ENCODE data around the gene ERLIN1.
"Not testable (repeated sequence)": the region's sequence is repeated elsewhere in the genome, so short reads cannot be mapped to it uniquely, and the experiment has no call there.

Gene ERLIN1

GRCh38 chr10:100131571-100131970 is 54.3 kb downstream of the ERLIN1 start:
- no peak for DNase-seq

DNA sequence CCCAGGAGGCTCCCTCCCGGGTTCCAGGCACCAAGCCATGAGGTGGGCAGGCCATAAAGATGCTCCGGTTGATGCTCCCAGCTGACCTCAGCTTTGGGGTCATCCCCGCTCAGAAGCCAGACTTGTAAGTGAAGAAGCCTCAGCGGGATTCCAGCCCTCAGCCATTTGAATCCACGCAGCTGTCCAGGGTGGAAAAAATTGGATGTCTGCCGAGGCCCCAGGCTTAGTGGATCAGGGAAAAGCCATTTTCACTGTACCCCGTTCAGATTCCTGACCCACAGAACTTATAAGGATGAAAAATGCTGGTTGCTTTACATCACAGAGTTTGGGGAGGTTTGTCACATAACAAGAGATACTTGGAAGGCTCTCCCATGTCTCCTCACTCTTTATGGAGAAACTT is 55.0 kb downstream of the ERLIN1 start:
- no peak for DNase-seq

DNA sequence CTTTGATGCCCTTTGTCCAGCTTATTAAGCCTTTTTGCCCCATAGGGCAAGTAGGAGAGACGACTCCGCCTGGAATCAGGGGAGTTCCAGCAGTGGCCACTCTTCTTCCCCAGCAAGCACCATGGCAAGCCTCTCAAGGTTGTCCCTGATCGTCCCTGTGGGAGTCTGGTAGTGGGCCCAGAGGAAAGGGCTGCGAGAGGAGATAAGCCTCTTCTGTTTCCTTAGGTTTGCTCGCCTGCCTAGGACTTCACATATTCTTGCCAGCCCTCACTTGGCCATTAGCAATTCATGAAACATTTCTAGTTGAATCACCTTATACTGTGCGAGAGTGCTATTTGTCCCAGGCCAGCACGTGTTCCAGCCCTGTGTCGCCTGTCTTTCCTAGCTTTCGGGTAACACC is 56.4 kb downstream of the ERLIN1 start:
- no peak for DNase-seq

- no peak for DNase-seq
Observed at GRCh38 chr10:100128951-100129350, 56.9 kb downstream of the ERLIN1 start.

DNA sequence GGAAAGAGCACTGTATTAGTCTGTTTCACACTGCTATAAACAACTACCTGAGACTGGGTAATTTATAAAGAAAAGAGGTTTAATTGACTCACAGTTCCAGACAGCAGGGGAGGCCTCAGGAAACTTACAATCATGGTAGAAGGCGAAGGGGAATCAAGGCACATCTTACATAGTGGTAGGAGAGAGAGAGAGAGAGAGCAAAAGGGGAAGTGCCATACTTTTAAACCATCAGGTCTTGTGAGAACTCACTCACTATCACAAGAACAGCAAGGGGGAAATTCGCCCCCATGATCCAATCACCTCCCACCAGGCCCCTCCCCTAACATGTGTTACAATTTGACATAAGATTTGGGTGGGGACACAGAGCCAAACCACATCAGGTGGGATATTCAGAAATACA is 60.5 kb downstream of the ERLIN1 start:
- not testable (repeated sequence) for DNase-seq

DNA sequence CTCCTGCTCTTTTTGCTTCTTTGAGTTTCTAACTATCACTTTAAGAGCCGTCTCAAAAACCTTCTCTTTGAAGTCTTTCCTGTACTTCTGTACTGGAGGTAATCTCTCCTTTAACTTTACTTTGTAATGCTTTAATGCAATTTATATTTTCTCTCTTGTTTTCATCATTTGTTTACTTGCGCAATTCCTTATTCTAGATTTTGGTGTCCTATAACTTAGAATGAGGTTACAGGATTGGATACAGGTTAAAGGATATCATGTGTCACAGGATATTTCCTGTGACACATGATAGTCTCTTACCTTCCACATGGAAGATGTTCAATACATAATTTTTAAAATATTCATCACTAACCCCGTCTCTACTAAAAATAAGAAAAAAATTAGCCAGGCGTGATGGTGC is 61.7 kb downstream of the ERLIN1 start:
- DNase-seq: no peak

GRCh38 chr10:100122780-100123179 is 63.0 kb downstream of the ERLIN1 start:
- no peak for DNase-seq

- no peak for DNase-seq
Observed at GRCh38 chr10:100120550-100120949, 65.3 kb downstream of the ERLIN1 start.

DNA sequence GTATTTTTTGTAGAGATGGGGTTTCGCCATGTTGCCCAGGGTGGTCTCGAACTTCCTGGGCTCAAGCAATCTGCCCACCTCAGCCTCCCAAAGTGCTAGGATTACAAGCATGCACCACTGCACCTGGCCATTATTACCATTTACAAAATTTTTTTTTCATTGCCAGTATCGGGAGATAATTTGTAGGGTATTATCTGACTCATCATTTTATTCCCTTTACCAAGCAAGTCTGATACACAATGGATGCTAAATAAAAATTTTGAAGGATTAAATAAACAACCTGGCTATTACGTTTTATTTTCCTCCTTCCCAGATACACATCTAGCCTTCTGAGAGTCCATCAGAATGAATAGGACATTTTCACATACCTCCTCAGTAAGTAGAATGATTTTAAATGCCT is 66.1 kb downstream of the ERLIN1 start:
- DNase-seq: no peak

GRCh38 chr10:100114976-100115770 is 70.7 kb downstream of the ERLIN1 start:
- DNase-seq: no peak

- DNase-seq: no peak
Observed at GRCh38 chr10:100114460-100114859, 71.4 kb downstream of the ERLIN1 start.

- DNase-seq: no peak
Observed at GRCh38 chr10:100109670-100110069, 76.2 kb downstream of the ERLIN1 start.

DNA sequence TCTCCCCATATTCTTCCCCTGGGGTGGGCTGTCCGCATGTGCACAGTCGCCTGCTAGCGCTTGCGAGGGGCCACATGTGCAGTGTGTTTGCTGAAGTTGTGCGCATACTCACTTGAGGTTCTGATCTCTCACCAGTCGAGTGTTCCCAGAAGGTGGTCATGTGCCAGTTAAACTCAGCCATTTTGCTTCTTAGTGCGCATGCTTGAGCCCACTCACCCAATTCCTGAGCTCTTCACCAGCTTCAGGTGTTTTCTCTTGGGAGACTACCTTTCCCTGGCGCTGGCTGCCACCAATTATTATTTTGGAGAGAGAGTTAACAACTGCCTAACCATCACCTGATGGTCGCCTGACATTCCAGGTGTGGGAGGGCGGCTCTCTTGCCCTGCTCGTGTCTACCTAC is 79.0 kb downstream of the ERLIN1 start:
- DNase-seq: no peak

DNA sequence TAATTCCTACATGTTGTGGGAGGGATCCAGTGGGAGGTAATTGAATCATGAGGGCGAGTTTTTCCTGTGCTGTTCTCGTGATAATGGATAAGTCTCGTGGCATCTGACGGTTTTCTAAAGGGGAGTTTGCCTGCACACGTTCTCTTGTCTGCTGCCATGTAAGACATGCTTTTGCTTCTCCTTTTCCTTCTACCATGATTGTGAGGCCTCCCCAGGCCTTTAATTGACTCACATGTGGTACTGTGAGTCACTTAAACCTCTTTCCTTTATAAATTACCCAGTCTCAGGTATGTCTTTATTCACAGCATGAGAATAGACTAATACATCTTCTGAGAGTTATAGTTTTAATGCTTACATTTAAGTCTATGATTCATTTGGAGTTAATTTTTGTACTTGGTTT is 81.5 kb downstream of the ERLIN1 start:
- DNase-seq: no peak

- no peak for DNase-seq
Observed at GRCh38 chr10:100103581-100103980, 82.2 kb downstream of the ERLIN1 start.

GRCh38 chr10:100101192-100102076 is 84.4 kb downstream of the ERLIN1 start:
- no peak for DNase-seq

GRCh38 chr10:100100651-100101184 is 85.1 kb downstream of the ERLIN1 start:
- no peak for DNase-seq
